Keratinocyte (primary cell): ENCODE data around the gene FNDC7. TPM values are rescaled to one million over a fixed set of nuclear protein-coding genes. Genes with fewer than 3 reads are reported as not detected.

Experiments
- DNase-seq: peaks from one replicate; pipeline ENCODE4 v3.0.0-alpha.2; 2011; ENCODE audit warnings: low read depth, missing footprints, low spot score
- FAIRE-seq: peaks from 2 replicates; lab custom pipeline; 2011; peaks lifted over from hg19 to GRCh38; lab: Jason Lieb, UNC
- H2AFZ ChIP-seq: 2 replicates; pipeline ENCODE4 v1.6.0; 2012; ENCODE audit warnings: low read length, control low read depth, inconsistent platforms; ENCODE audit not compliant: control insufficient read depth
- H3K27ac ChIP-seq: 2 replicates; pipeline ENCODE4 v1.5.1; 2011; ENCODE audit warnings: low read length; ENCODE audit not compliant: control insufficient read depth, insufficient read depth
- H3K27me3 ChIP-seq: 3 replicates; pipeline ENCODE4 v1.6.0; 2011; ENCODE audit warnings: low read length; ENCODE audit not compliant: control insufficient read depth, insufficient read depth; ENCODE audit errors: extremely low read depth
- H3K36me3 ChIP-seq, 2 experiments: 2 replicates in 1 of 2; 3 replicates in 1 of 2; pipeline ENCODE4 v1.5.1; 2011; ENCODE audit warnings: low read length in 2 of 2, mild to moderate bottlenecking in 1 of 2; ENCODE audit not compliant: control insufficient read depth in 2 of 2, insufficient read depth in 2 of 2; ENCODE audit errors: extremely low read depth in 1 of 2
- H3K4me1 ChIP-seq: 3 replicates; pipeline ENCODE4 v1.5.1; 2011; ENCODE audit warnings: low read length; ENCODE audit not compliant: control insufficient read depth, insufficient read depth; ENCODE audit errors: extremely low read depth
- H3K4me2 ChIP-seq: 3 replicates; pipeline ENCODE4 v1.6.0; 2011; ENCODE audit warnings: low read depth, low read length; ENCODE audit not compliant: control insufficient read depth, insufficient read depth; ENCODE audit errors: extremely low read depth
- H3K4me3 ChIP-seq, 3 experiments: fragments of 200-600 bp in 1 of 3; sonication (generic) in 1 of 3; 2 replicates in 2 of 3; 3 replicates in 1 of 3; pipeline ENCODE4 v1.5.1; 2011 to 2016; ENCODE audit warnings: low read length in 3 of 3, mild to moderate bottlenecking in 3 of 3, control low read depth in 2 of 3, inconsistent platforms in 1 of 3, low read depth in 1 of 3, mixed read lengths in 1 of 3, mixed run types in 1 of 3, moderate library complexity in 1 of 3; ENCODE audit not compliant: control insufficient read depth in 2 of 3, insufficient read depth in 2 of 3; ENCODE audit errors: extremely low read depth in 1 of 3
- H3K79me2 ChIP-seq: 2 replicates; pipeline ENCODE4 v1.6.0; 2012; ENCODE audit warnings: low read length; ENCODE audit not compliant: control insufficient read depth, insufficient read depth
- H3K9ac ChIP-seq: 3 replicates; pipeline ENCODE4 v1.6.0; 2011; ENCODE audit warnings: low read length; ENCODE audit not compliant: control insufficient read depth, insufficient read depth; ENCODE audit errors: extremely low read depth
- H3K9me1 ChIP-seq: 3 replicates; pipeline ENCODE4 v1.6.0; 2011; ENCODE audit warnings: low read length; ENCODE audit not compliant: control insufficient read depth, insufficient read depth; ENCODE audit errors: extremely low read depth
- H3K9me3 ChIP-seq: 2 replicates; pipeline ENCODE4 v1.5.1; 2012; ENCODE audit warnings: low read depth, low read length; ENCODE audit not compliant: control insufficient read depth
- H4K20me1 ChIP-seq: 3 replicates; pipeline ENCODE4 v1.6.0; 2011; ENCODE audit warnings: low read length; ENCODE audit not compliant: control insufficient read depth, insufficient read depth; ENCODE audit errors: extremely low read depth
- CTCF ChIP-seq, 3 experiments: IDR thresholded peaks in 1 of 3; conservative IDR thresholded peaks in 1 of 3; optimal IDR thresholded peaks in 1 of 3; 2 replicates in 2 of 3; 3 replicates in 1 of 3; pipeline versions ENCODE3 to v1.5.1; 2011; ENCODE audit warnings: low read length in 3 of 3, mild to moderate bottlenecking in 3 of 3, moderate library complexity in 2 of 3, control low read depth in 1 of 3, inconsistent platforms in 1 of 3; ENCODE audit not compliant: insufficient read depth in 2 of 3; ENCODE audit errors: extremely low read depth in 1 of 3
- EZH2 ChIP-seq: IDR thresholded peaks from one replicate; pipeline ENCODE4 v1.6.1; 2012; ENCODE audit warnings: inconsistent platforms, mild to moderate bottlenecking, low read length, moderate library complexity
- dilution Hi-C: fragments of 300-500 bp; cut with MboI; formaldehyde crosslinking; loops from one replicate; pipeline ENCODE4 v1.7.0; 2020; ENCODE audit warnings: low sequenced_read_pairs; ENCODE audit not compliant: extremely low pct_ligation_motif_present
- polyA minus RNA-seq, 3 experiments: library from RNA; depleted of rRNA, polyadenylated mRNA; stranded (reverse); fragments of >200 nt; gene quantifications; 1 replicate in 1 of 3; 2 replicates in 1 of 3; 3 replicates in 1 of 3; pipeline ENCODE4 v1.2.3, GENCODE V29; 2011
- polyA plus RNA-seq, 5 experiments: library from polyadenylated mRNA; depleted of rRNA in 3 of 5; stranded (reverse) in 3 of 5; stranded (forward) in 1 of 5; unstranded in 1 of 5; fragments of >200 nt; gene quantifications; 1 replicate in 1 of 5; 2 replicates in 3 of 5; 3 replicates in 1 of 5; pipeline versions ENCODE4 v1.2.1 to v1.2.3, GENCODE V29; 2011 to 2012; ENCODE audit warnings: missing spikeins in 2 of 5, low read depth in 1 of 5, low replicate concordance in 1 of 5

The FNDC7 gene
- polyA plus RNA-seq (0.03 to 0.05 TPM in 2 of 3 replicates, not detected in the other), polyA minus RNA-seq (0.13 to 0.56 TPM (median 0.20 TPM) in 3 replicates)
- not detected for polyA plus RNA-seq (2011; ENCODE audit: low read depth)
- not detected in 2 replicates for polyA plus RNA-seq (2011; cell fraction: cytosol; rRNA removed)
- 0.04 TPM in 1 of 2 replicates, not detected in the other for polyA plus RNA-seq (2011; cell fraction: nucleus; rRNA removed)
- polyA plus RNA-seq (2012; ENCODE audit: low replicate concordance): 0.04 TPM in 1 of 2 replicates, not detected in the other
- not detected for polyA minus RNA-seq (2011; cell fraction: cytosol; rRNA and poly(A)+ RNA removed)
- not detected in 2 replicates for polyA minus RNA-seq (2011; cell fraction: nucleus; rRNA and poly(A)+ RNA removed)

- Histone ChIP-seq H3K27ac (no peak within 1 kb of the TSS), H2AFZ (no peak within 1 kb of the TSS), H3K36me3 (no peaks in the 10 kb centered on the region), H3K9ac (no peak within 1 kb of the TSS), H3K79me2 (no peaks in the 10 kb centered on the region), H4K20me1 (no peaks in the 10 kb centered on the region), H3K4me3 (no peak within 1 kb of the TSS), H3K27me3 (no peaks in the 10 kb centered on the region), H3K9me1 (no peaks in the 10 kb centered on the region), H3K4me2 (no peak within 1 kb of the TSS), H3K9me3 (no peaks in the 10 kb centered on the region), H3K4me1 (no peaks in the 10 kb centered on the region)
- FAIRE-seq (no peak), DNase-seq (no peak)
- TF ChIP-seq EZH2 (no peak), CTCF (optimal IDR thresholded peaks at IDR 0.05 in 1 of 3, IDR thresholded peaks at IDR 0.05 in 1 of 3, conservative IDR thresholded peaks at IDR 0.05 in 1 of 3; ENCODE audit: extremely low read depth in 1 of 3, insufficient read depth in 2 of 3, low read length in 3 of 3) (no peak)
- dilution Hi-C loops: no loop called here
Measured at GRCh38 chr1:108712606-108713150, at the start of gene FNDC7. Gene FNDC7 (plus strand): TSS chr1:108712908. CDS start chr1:108712934, 26 bp downstream.

GRCh38 chr1:108663074-108663473, 49.6 kb upstream of the FNDC7 start:
- H3K79me2 ChIP-seq: no peaks in the 10 kb centered on the region
- FAIRE-seq: no peak
- DNase-seq: no peak
- H3K9ac ChIP-seq: no peak overlapping the region
- no peaks in the 10 kb centered on the region for H3K9me1 ChIP-seq
- H4K20me1 ChIP-seq: no peaks in the 10 kb centered on the region
- H3K4me3 ChIP-seq: no peak overlapping the region
- H3K36me3 ChIP-seq: no peaks in the 10 kb centered on the region
- no peaks in the 10 kb centered on the region for H3K9me3 ChIP-seq
- H2AFZ ChIP-seq: no peak overlapping the region
- TF ChIP-seq CTCF (optimal IDR thresholded peaks at IDR 0.05 in 1 of 3, IDR thresholded peaks at IDR 0.05 in 1 of 3, conservative IDR thresholded peaks at IDR 0.05 in 1 of 3; ENCODE audit: extremely low read depth in 1 of 3, insufficient read depth in 2 of 3, low read length in 3 of 3): no peak
- no peak for TF ChIP-seq EZH2
- no peak overlapping the region for H3K27ac ChIP-seq
- dilution Hi-C loops: no loop called here
- H3K27me3 ChIP-seq: no peaks in the 10 kb centered on the region
- H3K4me2 ChIP-seq: no peak overlapping the region
- H3K4me1 ChIP-seq: peaks cover 3% of the 10 kb centered on the region
